CD4-positive, alpha-beta memory T cell (primary cell): ENCODE measurements around the gene CNTNAP1. TPM values are rescaled to one million over a fixed set of nuclear protein-coding genes. Genes with fewer than 3 reads are reported as not detected.

Experiments used
- CTCF ChIA-PET: fragments of 350-600 bp; sonication (Branson Sonifier 250); formaldehyde crosslinking; loops from one replicate; lab custom pipeline; 2021; ENCODE audit warnings: inconsistent platforms; ENCODE audit not compliant: partially characterized antibody; lab: Charles Lee
- POLR2A ChIA-PET: fragments of 350-600 bp; sonication (Branson Sonifier 250); formaldehyde crosslinking; loops from one replicate; lab custom pipeline; 2021; ENCODE audit not compliant: partially characterized antibody; lab: Charles Lee
- DNase-seq, 5 donors: peaks; one replicate each; pipeline versions ENCODE4 v3.0.0 to v3.0.0-alpha.2; 2020 to 2022; ENCODE audit warnings: mixed read lengths in 1 of 5
- H3K27ac ChIP-seq: one replicate; pipeline ENCODE4 v1.7.0; 2013; ENCODE audit warnings: low read depth, low read length
- H3K27me3 ChIP-seq: 2 replicates; pipeline ENCODE4 v1.7.0; 2013; ENCODE audit warnings: mild to moderate bottlenecking, low read length, moderate library complexity; ENCODE audit not compliant: insufficient read depth
- H3K36me3 ChIP-seq: 2 replicates; pipeline ENCODE4 v1.7.0; 2013; ENCODE audit warnings: mild to moderate bottlenecking, low read length, moderate library complexity; ENCODE audit not compliant: insufficient read depth
- H3K4me1 ChIP-seq: 2 replicates; pipeline ENCODE4 v1.7.0; 2013; ENCODE audit warnings: mild to moderate bottlenecking, low read length, moderate library complexity; ENCODE audit not compliant: insufficient read depth
- H3K4me3 ChIP-seq, 2 donors: one replicate each; pipeline ENCODE4 v1.7.0; 2013; ENCODE audit warnings: low read length in 2 of 2, mild to moderate bottlenecking in 1 of 2
- H3K9me3 ChIP-seq, 2 donors: one replicate each; pipeline ENCODE4 v1.7.0; 2013; ENCODE audit warnings: low read length in 2 of 2, control low read depth in 1 of 2; ENCODE audit not compliant: control insufficient read depth in 1 of 2
- H3K27ac Mint-ChIP-seq, 7 donors: one replicate each; pipeline ENCODE4 v1.8.0; 2020 to 2021; ENCODE audit warnings: mixed read lengths in 7 of 7, mild to moderate bottlenecking in 6 of 7, inconsistent platforms in 3 of 7, moderate library complexity in 3 of 7
- H3K27me3 Mint-ChIP-seq, 2 donors: one replicate each; pipeline ENCODE4 v1.8.0; 2020 to 2021; ENCODE audit warnings: mixed read lengths in 2 of 2
- H3K36me3 Mint-ChIP-seq, 2 donors: one replicate each; pipeline ENCODE4 v1.8.0; 2020 to 2021; ENCODE audit warnings: mixed read lengths in 2 of 2, inconsistent platforms in 1 of 2, mild to moderate bottlenecking in 1 of 2
- H3K4me1 Mint-ChIP-seq, 4 donors: one replicate each; pipeline ENCODE4 v1.8.0; 2020 to 2021; ENCODE audit warnings: mixed read lengths in 4 of 4, mild to moderate bottlenecking in 1 of 4
- H3K4me3 Mint-ChIP-seq, 8 donors: one replicate each; pipeline ENCODE4 v1.8.0; 2020 to 2021; ENCODE audit warnings: mixed read lengths in 8 of 8, mild to moderate bottlenecking in 7 of 8, moderate library complexity in 6 of 8, inconsistent platforms in 3 of 8
- H3K9me3 Mint-ChIP-seq, 8 donors: one replicate each; pipeline ENCODE4 v1.8.0; 2020 to 2021; ENCODE audit warnings: mixed read lengths in 8 of 8, mild to moderate bottlenecking in 5 of 8, inconsistent platforms in 3 of 8, moderate library complexity in 1 of 8
- intact Hi-C: fragments of 100-400 bp; cut with micrococcal nuclease; formaldehyde crosslinking; loops from one replicate; pipeline ENCODE4 v1.15.1; 2023
- polyA plus RNA-seq, 2 donors: library from polyadenylated mRNA; unstranded; fragments of 300-500 nt; fragmentation: Illumina TruSeq; gene quantifications; one replicate each; pipeline ENCODE4 v1.2.3, GENCODE V29; 2021
- total RNA-seq, 2 experiments: library from RNA; stranded (reverse); gene quantifications; one replicate each; pipeline ENCODE4 v1.2.3, GENCODE V29; 2021

Gene CNTNAP1
- total and polyA plus RNA-seq, 4 experiments from 2014 or later = 1.2 to 3.0 (median 2.5) TPM; not detected in 1

DNA sequence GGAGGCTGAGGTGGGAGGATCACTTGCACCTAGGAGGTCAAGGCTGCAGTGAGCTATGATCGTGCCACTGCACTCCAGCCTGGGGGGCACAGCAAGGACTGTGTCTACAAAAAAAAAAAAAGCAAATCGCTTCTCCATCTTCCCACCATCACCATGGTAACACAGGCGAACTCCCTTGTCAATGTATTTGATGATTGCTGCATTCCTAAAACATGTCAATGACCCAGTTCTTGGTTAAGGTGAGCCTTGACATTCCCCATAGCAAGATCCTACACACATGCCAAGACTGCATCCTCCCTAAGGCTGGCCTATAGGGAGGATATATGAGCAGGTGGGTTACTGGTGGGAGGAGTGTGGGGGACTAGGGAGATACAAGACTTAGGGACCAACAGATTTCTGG lies 12.2 kb downstream of the CNTNAP1 start:
- Mint-ChIP-seq H3K4me1 (peaks cover 0 to 5% (median 1%) of the 10 kb centered on the region in 4 donors), H3K9me3 (no peaks in the 10 kb centered on the region), H3K36me3 (peaks cover 4 to 14% of the 10 kb centered on the region in 2 donors), H3K27ac (no peak overlapping the region), H3K27me3 (no peaks in the 10 kb centered on the region), H3K4me3 (no peak overlapping the region)
- H3K27me3 ChIP-seq = no peaks in the 10 kb centered on the region
- no peaks in the 10 kb centered on the region for H3K4me1 ChIP-seq
- H3K27ac ChIP-seq = no peak overlapping the region
- intact Hi-C loops = no loop called here
- no peak overlapping the region for H3K4me3 ChIP-seq
- no peaks in the 10 kb centered on the region for H3K9me3 ChIP-seq
- no peak for DNase-seq
- ChIA-PET CTCF (interaction anchor here (0.7 kb wide), 1 partner anchor 33 kb away, joined by 3 read pairs; no protein-coding TSS in a partner anchor), POLR2A (no interaction called here)
- H3K36me3 ChIP-seq = no peaks in the 10 kb centered on the region

DNA sequence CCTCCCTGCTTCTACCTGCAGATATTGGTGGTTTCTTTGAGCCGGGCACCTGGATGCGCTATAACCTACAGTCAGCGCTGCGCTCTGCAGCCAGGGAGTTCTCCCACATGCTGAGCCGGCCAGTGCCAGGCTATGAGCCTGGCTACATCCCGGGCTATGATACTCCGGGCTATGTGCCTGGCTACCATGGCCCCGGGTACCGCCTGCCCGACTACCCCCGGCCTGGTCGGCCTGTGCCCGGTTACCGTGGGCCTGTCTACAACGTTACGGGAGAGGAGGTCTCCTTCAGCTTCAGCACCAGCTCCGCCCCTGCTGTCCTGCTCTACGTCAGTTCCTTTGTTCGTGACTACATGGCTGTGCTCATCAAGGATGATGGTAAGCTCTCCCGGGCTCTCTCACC lies 13.2 kb downstream of the CNTNAP1 start:
- Mint-ChIP-seq H3K9me3 (no peaks in the 10 kb centered on the region), H3K27me3 (no peaks in the 10 kb centered on the region)

GRCh38 chr17:42697108-42697811 lies 14.9 kb downstream of the CNTNAP1 start:
- Histone ChIP-seq H3K4me1 (no peaks in the 10 kb centered on the region), H3K36me3 (peaks cover 12% of the 10 kb centered on the region), H3K27ac (no peak overlapping the region), H3K4me3 (no peak overlapping the region), H3K9me3 (no peaks in the 10 kb centered on the region), H3K27me3 (no peaks in the 10 kb centered on the region)
- intact Hi-C loops = no loop called here
- H3K36me3 Mint-ChIP-seq = peaks cover 18 to 30% of the 10 kb centered on the region in 2 donors
- no peak overlapping the region for H3K27ac Mint-ChIP-seq
- ChIA-PET CTCF (no interaction called here), POLR2A (no interaction called here)
- H3K27me3 Mint-ChIP-seq = no peaks in the 10 kb centered on the region
- no peak for DNase-seq
- H3K4me1 Mint-ChIP-seq = peaks cover 0 to 7% (median 1%) of the 10 kb centered on the region in 4 donors
- H3K9me3 Mint-ChIP-seq = no peaks in the 10 kb centered on the region
- H3K4me3 Mint-ChIP-seq = no peak overlapping the region

More for the DNA sequence above, 13.2 kb downstream of the CNTNAP1 start:
- no peak overlapping the region for H3K4me3 Mint-ChIP-seq
- ChIA-PET CTCF (no interaction called here), POLR2A (no interaction called here)
- Histone ChIP-seq H3K9me3 (no peaks in the 10 kb centered on the region), H3K27me3 (no peaks in the 10 kb centered on the region), H3K4me1 (no peaks in the 10 kb centered on the region), H3K4me3 (no peak overlapping the region), H3K36me3 (no peaks in the 10 kb centered on the region), H3K27ac (no peak overlapping the region)
- peaks cover 0 to 5% (median 1%) of the 10 kb centered on the region in 4 donors for H3K4me1 Mint-ChIP-seq
- no peak overlapping the region for H3K27ac Mint-ChIP-seq
- H3K36me3 Mint-ChIP-seq = peaks cover 5 to 15% of the 10 kb centered on the region in 2 donors
- DNase-seq = no peak
- intact Hi-C loops = no loop called here

- H3K36me3 ChIP-seq = peaks cover 21% of the 10 kb centered on the region
- POLR2A ChIA-PET = no interaction called here
- H3K9me3 ChIP-seq = no peaks in the 10 kb centered on the region
- no peaks in the 10 kb centered on the region for H3K4me1 ChIP-seq
- Mint-ChIP-seq H3K27me3 (no peaks in the 10 kb centered on the region), H3K27ac (peak overlapping the region in 1 of 7 donors; percentile 53), H3K4me1 (peaks cover 0 to 8% (median 4%) of the 10 kb centered on the region in 4 donors), H3K9me3 (no peaks in the 10 kb centered on the region), H3K4me3 (no peak overlapping the region), H3K36me3 (peaks cover 30 to 40% of the 10 kb centered on the region in 2 donors)
- DNase-seq = no peak
- CTCF ChIA-PET = no interaction called here
- H3K27me3 ChIP-seq = no peaks in the 10 kb centered on the region
- intact Hi-C loops = no loop called here
- no peak overlapping the region for H3K27ac ChIP-seq
- no peak overlapping the region for H3K4me3 ChIP-seq
These were observed 16.5 kb downstream of the CNTNAP1 start for GRCh38 chr17:42698736-42699414.

DNA sequence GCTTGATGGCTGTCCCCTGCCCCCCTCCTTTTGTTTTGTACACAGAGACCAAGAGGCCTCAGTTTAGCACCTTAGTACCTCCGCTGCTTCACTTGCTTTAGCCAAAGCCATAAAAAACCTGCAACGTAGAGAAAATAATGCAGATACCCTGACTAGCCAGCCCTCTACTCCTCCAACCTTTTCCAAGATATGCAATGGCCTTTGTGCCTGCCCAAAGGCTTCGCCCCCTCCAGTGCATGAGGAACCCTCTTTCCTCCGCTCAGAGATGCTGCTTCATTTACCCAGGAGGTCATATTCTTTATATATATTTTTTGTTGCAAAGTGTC lies 17.0 kb downstream of the CNTNAP1 start:
- CTCF ChIA-PET = no interaction called here
- POLR2A ChIA-PET = no interaction called here

DNA sequence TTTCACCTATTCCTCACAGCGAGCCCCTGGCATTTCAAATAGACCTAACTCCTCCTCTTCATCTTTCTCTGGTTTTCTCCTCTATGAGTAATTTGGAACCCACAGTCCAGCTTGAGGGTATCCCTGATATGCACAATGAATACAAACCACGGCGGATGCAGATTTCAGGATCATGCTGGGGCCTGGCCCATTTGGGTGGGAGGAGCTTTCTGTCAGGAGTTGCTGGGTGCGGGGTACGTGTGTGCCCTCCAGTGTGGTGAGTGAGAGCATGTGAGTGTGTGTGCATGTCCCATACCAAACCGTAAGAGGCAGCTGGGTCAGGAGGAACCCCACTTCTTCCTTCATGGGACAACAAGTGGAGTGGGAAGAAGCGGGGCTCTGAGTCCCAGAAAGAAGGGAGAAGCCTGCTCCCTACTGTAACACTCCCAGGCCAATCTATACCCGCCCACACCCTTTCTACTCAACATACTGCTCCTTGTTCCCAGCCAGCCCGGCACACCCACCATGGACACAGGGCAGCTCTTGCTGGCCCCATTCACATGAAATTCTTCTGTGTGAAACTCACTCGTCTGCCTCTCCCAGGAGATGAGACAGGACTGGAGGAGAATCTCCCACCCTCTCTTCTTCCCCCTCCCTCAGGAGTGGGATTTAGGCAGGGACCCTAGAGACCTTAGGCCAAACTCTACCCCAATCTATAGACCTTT lies 18.4 kb downstream of the CNTNAP1 start:
- H3K27me3 ChIP-seq = no peaks in the 10 kb centered on the region
- POLR2A ChIA-PET = no interaction called here
- Mint-ChIP-seq H3K4me1 (peaks cover 5 to 24% (median 11%) of the 10 kb centered on the region in 4 donors), H3K4me3 (no peak overlapping the region), H3K36me3 (peaks cover 42 to 52% of the 10 kb centered on the region in 2 donors), H3K9me3 (no peaks in the 10 kb centered on the region), H3K27me3 (no peaks in the 10 kb centered on the region), H3K27ac (no peak overlapping the region)
- no peak for DNase-seq
- intact Hi-C loops = no loop called here
- H3K4me1 ChIP-seq = peaks cover 14% of the 10 kb centered on the region
- H3K27ac ChIP-seq = no peak overlapping the region
- peaks cover 37% of the 10 kb centered on the region for H3K36me3 ChIP-seq
- H3K9me3 ChIP-seq = no peaks in the 10 kb centered on the region
- no peak overlapping the region for H3K4me3 ChIP-seq
- CTCF ChIA-PET = no interaction called here

More for the DNA sequence above, 17.0 kb downstream of the CNTNAP1 start:
- Mint-ChIP-seq H3K9me3 (no peaks in the 10 kb centered on the region), H3K4me3 (no peak overlapping the region), H3K36me3 (peaks cover 35 to 44% of the 10 kb centered on the region in 2 donors), H3K27ac (no peak overlapping the region), H3K27me3 (no peaks in the 10 kb centered on the region), H3K4me1 (peaks cover 0 to 13% (median 5%) of the 10 kb centered on the region in 4 donors)
- H3K4me3 ChIP-seq = no peak overlapping the region
- H3K36me3 ChIP-seq = peaks cover 24% of the 10 kb centered on the region
- H3K27ac ChIP-seq = no peak overlapping the region
- intact Hi-C loops = no loop called here
- no peak for DNase-seq
- H3K4me1 ChIP-seq = peaks cover under 1% of the 10 kb centered on the region
- H3K9me3 ChIP-seq = no peaks in the 10 kb centered on the region
- no peaks in the 10 kb centered on the region for H3K27me3 ChIP-seq

DNA sequence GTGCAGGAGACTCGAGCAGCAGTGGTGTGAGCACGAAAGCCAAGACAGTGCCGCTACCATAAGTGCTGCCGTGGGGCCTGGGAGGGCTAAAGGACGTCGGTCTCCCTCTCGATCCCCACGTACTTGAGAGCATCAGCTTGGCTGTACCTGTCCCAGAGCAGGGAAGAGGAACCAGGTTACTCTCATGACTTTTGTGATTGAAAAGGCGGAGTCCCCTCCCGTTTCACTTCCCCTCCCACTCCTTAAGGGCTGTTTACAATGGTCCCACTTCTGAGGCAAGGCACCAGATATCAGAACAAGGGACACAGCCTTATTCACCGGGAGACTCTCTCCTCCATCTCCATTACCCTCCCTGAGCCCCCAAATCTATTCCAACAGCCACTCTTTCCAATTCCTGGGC lies 20.1 kb downstream of the CNTNAP1 start:
- peaks cover 41% of the 10 kb centered on the region for H3K36me3 ChIP-seq
- no peaks in the 10 kb centered on the region for H3K27me3 ChIP-seq
- Mint-ChIP-seq H3K9me3 (no peaks in the 10 kb centered on the region), H3K4me1 (peaks cover 14 to 41% (median 23%) of the 10 kb centered on the region in 4 donors), H3K36me3 (peaks cover 45 to 54% of the 10 kb centered on the region in 2 donors), H3K27ac (peak overlapping the region in 1 of 7 donors; percentile 4), H3K4me3 (no peak overlapping the region), H3K27me3 (no peaks in the 10 kb centered on the region)
- POLR2A ChIA-PET = no interaction called here
- H3K27ac ChIP-seq = no peak overlapping the region
- intact Hi-C loops = no loop called here
- no peaks in the 10 kb centered on the region for H3K9me3 ChIP-seq
- peaks cover 31% of the 10 kb centered on the region for H3K4me1 ChIP-seq
- no peak for DNase-seq
- no peak overlapping the region for H3K4me3 ChIP-seq
- CTCF ChIA-PET = interaction anchor here (0.8 kb wide), 1 partner anchor 21 kb away, joined by 3 read pairs; no protein-coding TSS in a partner anchor
